GM12891 (cell line): Measurements from ENCODE around the gene AP3B1.

Experiments used
- PAX5 ChIP-seq: IDR thresholded peaks from 2 replicates; pipeline ENCODE4 v1.6.1; 2011; ENCODE audit warnings: low read length, moderate library complexity, mild to moderate bottlenecking; ENCODE audit not compliant: insufficient read depth, severe bottlenecking
- POLR2A ChIP-seq: IDR thresholded peaks from 2 replicates; pipeline ENCODE4 v1.6.1; 2011; ENCODE audit warnings: low read depth, low read length, control low read depth
- POLR2AphosphoS5 ChIP-seq: IDR thresholded peaks from 2 replicates; pipeline ENCODE4 v1.6.1; 2011; ENCODE audit warnings: low read depth, low read length, control low read depth
- POU2F2 ChIP-seq: IDR thresholded peaks from 2 replicates; pipeline ENCODE4 v1.6.1; 2011; ENCODE audit warnings: low read depth, mild to moderate bottlenecking, control low read depth, low read length, moderate library complexity

DNA sequence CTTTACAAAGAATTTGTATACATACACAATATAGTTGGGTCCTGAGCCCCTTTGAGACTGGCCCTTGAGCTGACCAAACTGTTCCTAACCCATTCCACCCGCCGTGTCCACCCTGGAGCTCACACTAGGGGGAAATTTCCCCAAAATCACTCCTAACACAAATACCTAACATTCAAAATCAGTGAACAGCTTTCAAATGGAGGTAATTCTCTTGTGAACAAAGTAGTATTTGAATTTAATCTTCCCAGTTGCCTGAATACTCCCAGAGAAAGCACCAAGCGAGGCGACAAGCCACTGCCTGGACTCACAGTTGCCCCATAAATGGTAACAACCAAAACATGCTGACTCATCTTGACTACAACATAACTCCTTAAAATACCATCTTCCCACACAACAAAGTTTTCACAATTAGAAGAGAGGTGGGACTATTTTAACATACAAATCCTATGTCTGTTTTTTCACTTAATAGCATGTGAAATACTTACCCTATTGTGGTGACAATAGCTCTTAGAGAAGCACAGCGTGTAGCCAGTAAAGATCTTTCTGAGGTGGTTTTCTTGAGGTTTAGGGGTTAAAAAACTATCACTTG lies 34.2 kb upstream of the AP3B1 start:
- no peak for TF ChIP-seq POLR2AphosphoS5
- TF ChIP-seq POLR2A: no peak
- no peak for TF ChIP-seq PAX5
- no peak for TF ChIP-seq POU2F2
